Fibroblast of skin of right quadriceps (primary cell): Measurements from ENCODE around the gene LDAF1.
"Not testable (repeated sequence)": the region's sequence is repeated elsewhere in the genome, so short reads cannot be mapped to it uniquely, and the experiment has no call there.

Experiments
- DNase-seq: peaks from one replicate; pipeline ENCODE4 v3.0.0-alpha.2; 2013

The LDAF1 gene

GRCh38 chr16:21163576-21163975 is 5.1 kb downstream of the LDAF1 start:
- no peak for DNase-seq

- DNase-seq = no peak
These were observed 6.2 kb downstream of the LDAF1 start for GRCh38 chr16:21164521-21165168.

GRCh38 chr16:21166561-21166961 is 8.1 kb downstream of the LDAF1 start:
- no peak for DNase-seq

GRCh38 chr16:21167360-21167759 is 8.9 kb downstream of the LDAF1 start:
- DNase-seq = peak; percentile 88

DNA sequence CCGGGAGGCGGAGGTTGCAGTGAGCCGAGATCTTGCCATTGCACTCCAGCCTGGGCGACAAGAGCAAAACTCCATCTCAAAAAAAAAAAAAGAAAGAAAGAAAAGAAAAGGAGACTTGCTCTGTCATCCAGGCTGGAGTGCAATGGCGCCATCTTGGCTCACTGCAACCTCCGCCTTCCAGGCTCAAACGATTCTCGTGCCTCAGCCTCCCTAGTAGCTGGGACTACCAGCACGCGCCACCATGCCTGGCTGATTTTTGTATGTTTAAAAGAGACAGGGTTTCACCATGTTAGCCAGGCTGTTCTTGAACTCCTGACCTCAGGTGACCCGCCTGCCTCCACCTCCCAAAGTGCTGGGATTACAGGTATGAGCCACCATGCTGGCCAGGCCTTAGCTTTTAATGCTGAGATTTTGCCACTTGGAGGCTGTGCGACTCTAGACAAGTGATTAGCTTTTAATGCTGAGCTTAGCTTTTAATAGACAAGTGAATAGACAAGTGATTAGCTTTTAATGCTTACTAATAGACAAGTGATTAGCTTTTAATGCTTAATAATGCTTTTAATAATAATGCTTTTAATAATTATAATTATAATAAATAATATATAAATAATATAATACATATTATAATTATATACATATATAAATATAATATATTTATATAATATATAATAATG is 9.6 kb downstream of the LDAF1 start:
- DNase-seq = no peak

DNA sequence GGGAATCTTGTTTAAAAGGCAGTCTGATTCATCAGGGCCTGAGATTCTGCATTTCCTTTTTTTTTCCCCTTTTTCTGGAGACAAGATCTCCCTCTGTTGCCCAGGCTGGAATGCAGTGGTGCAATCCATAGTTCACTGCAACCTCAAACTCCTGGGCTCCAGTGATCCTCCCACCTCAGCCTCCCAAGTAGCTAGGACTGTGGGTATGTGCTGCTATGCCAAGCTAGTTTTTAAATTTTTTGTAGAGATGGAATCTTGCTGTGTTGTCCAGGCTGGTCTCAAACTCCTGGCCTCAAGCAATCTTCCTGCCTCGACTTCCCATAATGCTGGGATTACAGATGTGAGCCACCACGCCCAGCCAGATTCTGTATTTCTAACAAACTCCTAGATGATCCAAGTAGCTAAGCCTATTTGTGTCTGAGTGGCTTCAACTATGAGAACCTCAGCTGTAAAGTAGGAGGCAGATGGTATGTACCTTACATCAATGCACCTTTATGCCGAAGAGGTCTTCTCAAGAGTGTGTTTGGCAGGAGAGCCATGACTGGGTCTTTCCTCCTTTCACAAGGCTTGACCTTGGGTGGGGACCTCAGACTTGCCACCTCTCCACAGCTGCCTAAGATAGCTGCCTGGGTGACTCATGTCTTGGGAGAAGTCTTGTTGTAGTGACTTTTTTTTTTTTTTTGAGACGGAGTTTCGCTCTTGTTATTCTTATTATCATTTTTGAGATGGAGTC is 10.9 kb downstream of the LDAF1 start:
- DNase-seq = no peak

GRCh38 chr16:21170116-21170515 is 11.6 kb downstream of the LDAF1 start:
- not testable (repeated sequence) for DNase-seq

GRCh38 chr16:21172650-21173049 is 14.2 kb downstream of the LDAF1 start:
- DNase-seq = no peak

DNA sequence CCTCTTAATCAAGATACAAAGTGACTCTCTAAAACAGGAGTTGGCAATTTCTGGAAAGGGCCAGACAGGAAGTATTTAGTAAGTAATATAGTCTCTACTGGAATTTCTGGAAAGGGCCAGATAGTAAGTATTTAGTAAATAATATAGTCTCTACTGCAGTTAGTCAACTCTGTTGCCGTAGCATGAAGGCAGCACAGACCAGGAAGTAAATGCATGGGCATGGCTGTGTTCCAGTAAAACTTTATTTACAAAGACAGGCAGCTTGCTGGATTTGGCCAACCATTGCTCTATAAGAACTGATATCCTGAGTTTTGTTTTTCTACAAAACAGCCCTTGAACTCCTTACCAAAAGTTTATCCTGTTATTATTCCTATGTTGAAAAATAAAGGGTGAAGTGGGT is 16.9 kb downstream of the LDAF1 start:
- no peak for DNase-seq

- DNase-seq = no peak
These were observed 20.9 kb downstream of the LDAF1 start for GRCh38 chr16:21179126-21179982.

DNA sequence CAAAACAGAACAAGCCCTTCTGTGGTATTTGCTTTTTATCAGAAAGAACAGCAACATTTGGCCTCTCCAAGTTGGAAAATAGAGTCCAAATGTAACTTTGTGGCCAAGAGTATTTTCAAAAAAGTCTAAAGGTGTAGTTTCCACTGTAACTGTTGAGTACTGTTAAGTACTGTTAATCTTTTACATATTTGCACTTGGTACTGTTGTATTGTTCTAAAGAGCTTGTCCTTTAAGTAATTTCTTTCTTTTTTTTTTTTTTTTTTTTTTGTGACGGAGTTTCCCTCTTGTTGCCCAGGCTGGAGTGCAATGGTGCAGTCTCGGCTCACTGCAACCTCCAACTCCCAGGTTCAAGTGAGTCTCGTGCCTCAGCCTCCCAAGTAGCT is 21.5 kb downstream of the LDAF1 start:
- DNase-seq = no peak

GRCh38 chr16:21183995-21184394 is 25.5 kb downstream of the LDAF1 start:
- DNase-seq = no peak

- no peak for DNase-seq
These were observed 26.4 kb downstream of the LDAF1 start for GRCh38 chr16:21184834-21185233.

DNA sequence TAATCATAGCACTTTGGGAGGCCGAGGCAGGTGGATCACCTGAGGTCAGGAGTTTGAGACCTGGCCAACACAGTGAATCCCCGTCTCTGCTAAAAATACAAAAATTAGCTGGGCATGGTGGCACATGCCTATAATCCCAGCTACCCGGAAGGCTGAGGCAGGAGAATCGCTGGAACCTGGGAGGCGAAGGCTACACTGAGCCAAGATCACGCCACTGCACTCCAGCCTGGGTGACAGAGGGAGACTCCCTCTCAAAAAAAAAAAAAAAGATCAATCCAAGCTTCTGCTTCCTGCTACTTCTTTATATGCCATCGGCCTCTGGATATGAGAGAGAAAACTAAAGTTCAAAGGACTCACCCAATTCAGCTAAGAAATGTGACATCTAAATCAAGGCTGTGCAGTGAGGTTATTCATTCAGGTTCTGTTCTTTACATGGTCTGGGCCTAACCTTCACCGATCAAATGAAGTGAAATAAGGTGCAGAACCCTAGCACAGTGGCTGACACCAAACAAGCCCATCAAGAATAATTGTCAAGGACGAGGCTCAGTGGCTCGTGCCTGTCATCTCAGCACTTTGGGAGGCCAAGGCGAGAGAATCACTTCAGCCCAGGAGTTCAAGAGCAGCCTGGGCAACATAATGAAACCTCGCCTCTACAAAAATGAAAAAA is 27.3 kb downstream of the LDAF1 start:
- no peak for DNase-seq

DNA sequence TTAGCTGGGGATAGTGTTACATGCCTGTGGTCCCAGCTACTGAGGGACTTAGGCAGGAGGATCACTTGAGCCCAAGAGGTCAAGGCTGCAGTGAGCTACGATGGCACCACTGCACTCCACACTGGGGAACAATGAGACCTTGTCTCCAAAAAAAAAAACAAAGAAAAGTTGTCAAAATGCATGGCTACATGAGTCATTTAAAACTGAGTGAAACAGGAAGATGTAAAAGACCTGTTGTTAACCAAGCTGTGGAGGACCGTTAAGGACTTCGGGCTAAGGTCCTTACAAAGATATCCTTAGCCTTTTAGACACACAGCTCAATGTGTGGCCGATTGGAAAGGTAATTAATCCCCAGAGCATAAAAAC is 27.8 kb downstream of the LDAF1 start:
- DNase-seq = no peak

DNA sequence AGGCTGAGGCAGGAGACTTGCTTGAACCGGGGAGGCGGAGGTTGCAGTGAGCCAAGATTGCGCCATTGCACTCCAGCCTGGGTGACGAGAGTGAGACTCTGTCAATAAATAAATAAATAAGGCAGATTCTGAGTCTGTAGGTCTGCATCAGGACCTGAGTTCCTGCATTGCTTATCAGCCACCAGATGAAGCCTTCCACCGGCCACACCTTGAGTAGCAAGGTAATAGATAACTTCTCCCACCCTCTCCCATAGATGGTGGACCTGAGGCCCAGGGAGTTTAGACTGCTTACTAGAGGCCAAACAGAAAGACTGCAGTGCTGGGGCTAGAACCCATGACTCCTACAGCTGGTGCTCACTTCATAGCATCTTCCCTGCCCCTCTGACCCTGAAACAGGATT is 30.8 kb downstream of the LDAF1 start:
- no peak for DNase-seq

DNA sequence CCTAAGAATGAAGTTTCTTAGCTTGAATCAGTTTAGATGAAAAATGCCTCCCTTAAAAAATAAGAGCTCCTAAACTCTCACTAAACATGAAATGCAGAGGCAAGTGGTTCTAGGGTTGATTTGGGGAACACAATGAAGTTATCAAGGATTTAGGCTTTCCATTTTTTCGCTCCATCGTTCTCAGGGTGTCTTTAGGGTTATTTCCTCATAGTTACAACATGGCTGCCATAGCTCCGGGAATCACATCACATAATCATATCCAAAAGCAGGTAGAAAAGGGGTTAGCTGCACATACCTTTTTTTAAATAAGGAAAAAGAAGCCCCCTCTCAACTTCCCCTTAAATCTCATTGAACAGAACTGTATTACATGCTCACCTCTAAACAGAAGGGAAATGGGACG is 31.5 kb downstream of the LDAF1 start:
- DNase-seq = no peak

GRCh38 chr16:21190599-21190998 is 32.1 kb downstream of the LDAF1 start:
- DNase-seq = peak; percentile 69

DNA sequence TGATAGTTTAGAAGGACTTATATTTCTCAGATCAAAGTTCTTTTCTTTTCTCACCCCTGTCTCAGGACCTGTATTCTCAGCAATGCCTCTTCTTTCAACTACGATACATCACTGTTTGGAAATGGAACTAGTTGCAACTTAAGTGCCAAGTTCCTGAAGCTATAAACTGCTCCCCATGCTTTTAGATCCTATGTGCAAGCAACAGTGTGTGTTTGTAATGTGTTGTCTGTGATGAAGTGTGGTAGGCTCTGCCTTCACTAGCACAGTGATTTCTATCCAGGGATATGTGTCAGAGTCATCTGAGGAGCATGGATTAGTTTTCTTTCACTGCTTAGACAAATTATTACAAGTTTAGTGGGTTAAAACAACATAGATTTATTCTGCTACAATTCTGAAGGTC is 34.5 kb downstream of the LDAF1 start:
- no peak for DNase-seq

DNA sequence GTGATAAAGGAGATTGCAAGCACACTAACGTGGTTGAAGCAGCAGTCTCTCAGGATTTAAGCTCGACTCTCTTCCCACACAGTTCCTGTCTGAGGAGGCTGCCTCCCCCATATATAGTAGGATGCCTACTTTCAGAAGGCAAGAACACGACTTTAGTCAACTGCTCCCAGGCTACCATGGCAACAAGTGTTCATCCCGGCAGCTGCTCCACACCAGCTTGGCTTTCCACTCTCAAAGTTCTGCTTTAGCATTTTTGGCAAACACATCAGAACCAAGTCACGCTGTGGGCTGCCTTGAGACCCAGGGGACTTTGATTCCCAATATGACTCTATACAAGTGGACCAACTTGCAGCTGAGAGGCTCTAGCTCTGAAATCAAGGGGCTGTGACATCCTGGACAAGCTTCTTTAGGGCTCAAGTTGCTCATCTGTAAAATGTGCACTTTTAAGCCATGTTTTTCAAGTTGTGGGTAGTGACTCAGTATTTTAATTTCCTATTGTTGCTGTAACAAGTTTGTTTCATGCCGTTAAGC is 36.4 kb downstream of the LDAF1 start:
- peak; percentile 8 for DNase-seq

GRCh38 chr16:21195330-21195729 is 36.9 kb downstream of the LDAF1 start:
- not testable (repeated sequence) for DNase-seq

DNA sequence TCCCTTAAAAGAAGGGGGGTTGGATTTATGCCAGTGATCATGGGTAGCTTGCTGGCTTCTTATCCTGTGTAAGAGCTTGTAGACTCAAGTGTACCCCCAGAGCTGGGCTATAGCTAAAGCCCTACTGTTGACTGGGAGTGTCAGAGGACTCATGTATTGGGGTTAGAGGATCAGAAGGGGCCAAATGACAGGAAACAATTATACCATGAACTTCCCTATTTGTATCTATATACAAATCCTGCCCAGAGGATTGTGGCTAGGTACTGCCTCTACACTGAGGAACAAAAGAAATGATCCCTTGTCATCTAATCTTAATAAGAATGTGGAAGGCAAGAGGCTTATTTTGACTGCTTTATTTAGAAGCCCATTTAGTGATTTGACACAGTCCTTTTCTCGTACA is 38.6 kb downstream of the LDAF1 start:
- DNase-seq = no peak

DNA sequence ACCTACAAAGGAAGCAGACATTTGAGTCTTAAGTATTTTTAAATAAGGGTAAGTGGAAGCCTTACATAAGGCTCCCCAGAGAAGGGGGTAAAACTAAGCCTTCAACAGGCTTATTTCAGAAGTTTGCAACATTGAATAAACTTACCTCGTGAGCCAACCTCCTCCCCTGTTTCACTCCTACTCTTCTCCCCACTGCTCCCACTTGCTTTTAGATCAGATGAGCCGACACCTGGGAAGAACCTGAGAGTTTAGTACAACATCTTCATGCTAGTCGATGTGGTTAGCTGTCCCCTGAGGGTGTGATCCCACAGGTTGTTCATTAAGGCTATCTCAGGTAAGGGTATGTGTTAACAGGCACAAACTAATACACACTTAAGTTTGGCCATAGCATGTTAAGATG is 39.1 kb downstream of the LDAF1 start:
- DNase-seq = no peak
